ENCODE data around the gene TSPAN17.

The TSPAN17 gene

GRCh38 chr5:176658007-176658599 is 10.8 kb downstream of the TSPAN17 start:
- no peak overlapping the region for H3K27ac ChIP-seq
- DNase-seq (ENCODE audit: low read depth, low spot score): no peak

GRCh38 chr5:176658817-176659511 is 11.7 kb downstream of the TSPAN17 start:
- H3K27ac ChIP-seq: no peak overlapping the region
- no peak for DNase-seq (ENCODE audit: low read depth, low spot score)

GRCh38 chr5:176659512-176659839 is 12.2 kb downstream of the TSPAN17 start:
- no peak for DNase-seq (ENCODE audit: low read depth, low spot score)
- no peak overlapping the region for H3K27ac ChIP-seq

GRCh38 chr5:176659860-176660461 is 12.7 kb downstream of the TSPAN17 start:
- DNase-seq (ENCODE audit: low read depth, low spot score): no peak
- H3K27ac ChIP-seq: no peak overlapping the region

GRCh38 chr5:176660530-176660859 is 13.2 kb downstream of the TSPAN17 start:
- DNase-seq (ENCODE audit: low read depth, low spot score): no peak
- H3K27ac ChIP-seq: no peak overlapping the region

GRCh38 chr5:176660860-176661641 is 13.8 kb downstream of the TSPAN17 start:
- no peak for DNase-seq (ENCODE audit: low read depth, low spot score)

GRCh38 chr5:176661676-176662075 is 14.4 kb downstream of the TSPAN17 start:
- H3K27ac ChIP-seq: no peak overlapping the region

More at GRCh38 chr5:176660860-176661641, 13.8 kb downstream of the TSPAN17 start:
- H3K27ac ChIP-seq: no peak overlapping the region

GRCh38 chr5:176662371-176663333 is 15.4 kb downstream of the TSPAN17 start:
- DNase-seq (ENCODE audit: low read depth, low spot score): no peak
- no peak overlapping the region for H3K27ac ChIP-seq

More at GRCh38 chr5:176661676-176662075, 14.4 kb downstream of the TSPAN17 start:
- DNase-seq (ENCODE audit: low read depth, low spot score): no peak

GRCh38 chr5:176663566-176663965 is 16.3 kb downstream of the TSPAN17 start:
- no peak for DNase-seq (ENCODE audit: low read depth, low spot score)

GRCh38 chr5:176664479-176664878 is 17.2 kb downstream of the TSPAN17 start:
- no peak overlapping the region for H3K27ac ChIP-seq
- no peak for DNase-seq (ENCODE audit: low read depth, low spot score)

More at GRCh38 chr5:176663566-176663965, 16.3 kb downstream of the TSPAN17 start:
- no peak overlapping the region for H3K27ac ChIP-seq

- DNase-seq (ENCODE audit: low read depth, low spot score): no peak
- no peak overlapping the region for H3K27ac ChIP-seq
These were observed 17.6 kb downstream of the TSPAN17 start for GRCh38 chr5:176664886-176665285.

GRCh38 chr5:176665517-176665916 is 18.2 kb downstream of the TSPAN17 start:
- no peak overlapping the region for H3K27ac ChIP-seq
- no peak for DNase-seq (ENCODE audit: low read depth, low spot score)

- no peak for DNase-seq (ENCODE audit: low read depth, low spot score)
- no peak overlapping the region for H3K27ac ChIP-seq
These were observed 20.4 kb downstream of the TSPAN17 start for GRCh38 chr5:176667637-176668036.

GRCh38 chr5:176670449-176670848 is 23.2 kb downstream of the TSPAN17 start:
- H3K27ac ChIP-seq: no peak overlapping the region
- DNase-seq (ENCODE audit: low read depth, low spot score): no peak

GRCh38 chr5:176671399-176671798 is 24.1 kb downstream of the TSPAN17 start:
- DNase-seq (ENCODE audit: low read depth, low spot score): no peak
- no peak overlapping the region for H3K27ac ChIP-seq

- H3K27ac ChIP-seq: no peak overlapping the region
- no peak for DNase-seq (ENCODE audit: low read depth, low spot score)
These were observed 24.8 kb downstream of the TSPAN17 start for GRCh38 chr5:176671890-176672747.

GRCh38 chr5:176673651-176674583 is 26.6 kb downstream of the TSPAN17 start:
- DNase-seq (ENCODE audit: low read depth, low spot score): no peak
- no peak overlapping the region for H3K27ac ChIP-seq

GRCh38 chr5:176674799-176675198 is 27.5 kb downstream of the TSPAN17 start:
- H3K27ac ChIP-seq: no peak overlapping the region
- no peak for DNase-seq (ENCODE audit: low read depth, low spot score)
